Erythroblast (primary cell): ENCODE data around the gene AQP1.

Source experiments
- GATA1 ChIP-seq: IDR thresholded peaks from 2 replicates; pipeline ENCODE4 v1.6.1; 2011; ENCODE audit warnings: low read depth, mild to moderate bottlenecking, control low read depth, low read length, moderate library complexity
- POLR2A ChIP-seq: IDR thresholded peaks from 2 replicates; pipeline ENCODE4 v1.6.1; 2011; ENCODE audit warnings: mild to moderate bottlenecking, low read length

- TF ChIP-seq POLR2A (no peak), GATA1 (no peak)
These were observed 4.0 kb upstream of the AQP1 start for GRCh38 chr7:30907527-30908267.
